HCT116 (cell line): ENCODE measurements around the gene CTNND2.

Experiments
- RAD21 ChIP-seq: IDR thresholded peaks from 2 replicates; pipeline ENCODE4 v1.6.1; 2012; ENCODE audit warnings: low read depth, mild to moderate bottlenecking
- REST ChIP-seq: IDR thresholded peaks from 2 replicates; pipeline ENCODE4 v1.6.1; 2012; ENCODE audit warnings: low read depth

- TF ChIP-seq RAD21 (no peak), REST (no peak)
Observed at GRCh38 chr5:11467588-11467987, 436.7 kb downstream of the CTNND2 start.
